OCI-LY1 (cell line): ENCODE data around the gene GLIS1.

Experiments
- H2AFZ ChIP-seq: fragments of 200-600 bp; sonication (generic), shearing (Covaris generic); 2 replicates; pipeline ENCODE4 v1.6.0; 2014; ENCODE audit warnings: antibody characterized with exemption, mild to moderate bottlenecking, low read length
- H3F3A ChIP-seq: fragments of 200-600 bp; sonication (generic), shearing (Covaris generic); 2 replicates; pipeline ENCODE4 v1.6.0; 2014; ENCODE audit warnings: mild to moderate bottlenecking, antibody characterized with exemption, low read length, moderate library complexity; ENCODE audit not compliant: insufficient read depth
- H3K27ac ChIP-seq: fragments of 200-600 bp; sonication (generic); 2 replicates; pipeline ENCODE4 v1.5.1; 2014; ENCODE audit warnings: low read length, mixed run types, mild to moderate bottlenecking, low read depth; ENCODE audit not compliant: poor library complexity, severe bottlenecking
- H3K27me3 ChIP-seq: fragments of 200-600 bp; sonication (generic); 2 replicates; pipeline ENCODE4 v1.6.0; 2014; ENCODE audit warnings: antibody characterized with exemption, mild to moderate bottlenecking, low read length, moderate library complexity; ENCODE audit not compliant: insufficient read depth
- H3K36me3 ChIP-seq: fragments of 200-600 bp; sonication (generic); 2 replicates; pipeline ENCODE4 v1.6.1; 2014; ENCODE audit warnings: mild to moderate bottlenecking, antibody characterized with exemption, low read length, moderate library complexity, mixed read lengths; ENCODE audit not compliant: insufficient read depth
- H3K4me1 ChIP-seq: fragments of 200-600 bp; sonication (generic); 2 replicates; pipeline ENCODE4 v1.5.1; 2014; ENCODE audit warnings: mild to moderate bottlenecking, low read length, moderate library complexity; ENCODE audit not compliant: insufficient read depth, severe bottlenecking
- H3K4me2 ChIP-seq: fragments of 200-600 bp; sonication (generic), shearing (Covaris generic); 2 replicates; pipeline ENCODE4 v1.6.1; 2014; ENCODE audit warnings: low read length
- H3K4me3 ChIP-seq: fragments of 200-600 bp; sonication (generic); 2 replicates; pipeline ENCODE4 v1.5.1; 2014; ENCODE audit warnings: low read length, low read depth, mild to moderate bottlenecking, mixed read lengths; ENCODE audit not compliant: poor library complexity, severe bottlenecking
- H3K79me2 ChIP-seq: fragments of 200-600 bp; shearing (Covaris generic); 2 replicates; pipeline ENCODE4 v1.6.1; 2016; ENCODE audit warnings: mixed run types, low read length, mixed read lengths; ENCODE audit not compliant: insufficient read depth
- H3K9ac ChIP-seq: fragments of 200-600 bp; sonication (generic), shearing (Covaris generic); 2 replicates; pipeline ENCODE4 v1.6.1; 2014; ENCODE audit warnings: mild to moderate bottlenecking, low read length, mixed read lengths
- H3K9me2 ChIP-seq: fragments of 200-600 bp; sonication (generic), shearing (Covaris generic); 2 replicates; pipeline ENCODE4 v1.6.1; 2014; ENCODE audit warnings: low read depth, mild to moderate bottlenecking, low read length, mixed read lengths
- H3K9me3 ChIP-seq: fragments of 200-600 bp; shearing (Covaris generic); 2 replicates; pipeline ENCODE4 v1.6.1; 2014; ENCODE audit warnings: low read length, mixed read lengths
- H4K20me1 ChIP-seq: fragments of 200-600 bp; sonication (generic), shearing (Covaris generic); 2 replicates; pipeline ENCODE4 v1.6.0; 2016; ENCODE audit warnings: mild to moderate bottlenecking, low read length; ENCODE audit not compliant: insufficient read depth
- CTCF ChIP-seq: fragments of 200-600 bp; sonication (generic), shearing (Covaris generic); IDR thresholded peaks from 2 replicates; pipeline ENCODE4 v1.5.1; 2017; ENCODE audit warnings: mild to moderate bottlenecking, antibody characterized with exemption, low read length, moderate library complexity, mixed read lengths
- EZH2 ChIP-seq: fragments of 200-600 bp; sonication (generic), shearing (Covaris generic); IDR thresholded peaks from 2 replicates; pipeline ENCODE4 v1.8.0; 2017; ENCODE audit warnings: borderline replicate concordance, mixed run types, mild to moderate bottlenecking, antibody characterized with exemption, low read length, moderate library complexity, mixed read lengths

GLIS1 gene

GRCh38 chr1:53731779-53732305 is 7.1 kb downstream of the GLIS1 start:
- Histone ChIP-seq H3K4me2 (no peak overlapping the region), H3K4me1 (no peaks in the 10 kb centered on the region), H2AFZ (no peak overlapping the region), H3K27me3 (peaks cover 5% of the 10 kb centered on the region; the same call in 1 of the 2 replicates), H3K36me3 (no peaks in the 10 kb centered on the region), H3K9me3 (no peaks in the 10 kb centered on the region), H4K20me1 (no peaks in the 10 kb centered on the region), H3F3A (no peaks in the 10 kb centered on the region), H3K4me3 (no peak overlapping the region), H3K9ac (no peak overlapping the region), H3K27ac (no peak overlapping the region), H3K9me2 (no peaks in the 10 kb centered on the region), H3K79me2 (no peaks in the 10 kb centered on the region)
- TF ChIP-seq EZH2 (no peak), CTCF (no peak)

- Histone ChIP-seq H3K27me3 (peaks cover 8% of the 10 kb centered on the region; the same call in 1 of the 2 replicates), H3K4me1 (no peaks in the 10 kb centered on the region)
- TF ChIP-seq EZH2, result no peak
- TF ChIP-seq CTCF, result no peak
These were observed 7.8 kb downstream of the GLIS1 start for GRCh38 chr1:53731043-53731600.

DNA sequence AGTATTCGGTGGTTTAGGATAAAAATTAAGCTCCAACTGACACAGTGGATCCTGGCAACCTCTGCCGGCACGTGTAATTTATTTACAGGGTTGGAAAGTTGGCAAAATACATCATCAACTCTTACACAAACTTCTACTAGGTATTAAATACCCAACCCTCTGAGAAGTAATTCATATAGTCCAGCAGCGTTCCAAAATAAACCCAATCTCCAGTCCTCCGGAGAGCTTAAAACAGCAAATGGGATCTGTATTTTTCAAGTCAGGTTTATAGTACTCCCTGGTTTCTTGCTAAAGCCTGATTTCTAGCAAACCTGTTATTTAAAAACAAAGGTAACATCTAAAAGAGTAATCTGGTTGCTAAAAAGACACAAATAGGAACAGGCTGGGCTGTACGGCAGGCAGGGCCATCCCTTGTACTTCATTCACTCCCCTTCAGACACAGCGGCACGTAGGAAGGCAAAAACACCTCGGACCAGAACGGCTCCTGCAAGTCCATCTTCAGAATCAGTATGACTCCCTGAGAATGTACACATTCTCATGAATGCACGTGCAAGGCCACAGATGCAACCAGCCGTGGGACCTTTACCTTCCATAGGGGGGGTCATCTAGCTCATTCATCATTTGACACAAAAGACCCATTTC is 8.6 kb downstream of the GLIS1 start:
- TF ChIP-seq CTCF (no peak), EZH2 (no peak)
- Histone ChIP-seq H3F3A (no peaks in the 10 kb centered on the region), H3K27me3 (peaks cover 8% of the 10 kb centered on the region; the same call in 1 of the 2 replicates), H3K4me3 (no peak overlapping the region), H2AFZ (no peak overlapping the region), H3K4me1 (no peaks in the 10 kb centered on the region), H3K79me2 (no peaks in the 10 kb centered on the region), H3K27ac (no peak overlapping the region), H3K9ac (no peak overlapping the region), H3K9me2 (no peaks in the 10 kb centered on the region), H3K9me3 (no peaks in the 10 kb centered on the region), H3K36me3 (no peaks in the 10 kb centered on the region), H4K20me1 (no peaks in the 10 kb centered on the region), H3K4me2 (no peak overlapping the region)

More at GRCh38 chr1:53731043-53731600, 7.8 kb downstream of the GLIS1 start:
- H3K4me2 ChIP-seq, result no peak overlapping the region
- no peak overlapping the region for H3K4me3 ChIP-seq
- H3K27ac ChIP-seq, result no peak overlapping the region
- no peaks in the 10 kb centered on the region for H3K9me2 ChIP-seq
- H2AFZ ChIP-seq, result no peak overlapping the region
- no peaks in the 10 kb centered on the region for H3K36me3 ChIP-seq
- H3K9me3 ChIP-seq, result no peaks in the 10 kb centered on the region
- H3K9ac ChIP-seq, result no peak overlapping the region
- no peaks in the 10 kb centered on the region for H4K20me1 ChIP-seq
- no peaks in the 10 kb centered on the region for H3F3A ChIP-seq
- no peaks in the 10 kb centered on the region for H3K79me2 ChIP-seq
